Measurements from ENCODE around the gene PPP2R5C.
A peak's percentile ranks its signal among the peaks of the same experiment; 100 is the strongest.
"Not testable (repeated sequence)": the region's sequence is repeated elsewhere in the genome, so short reads cannot be mapped to it uniquely, and the experiment has no call there.

Gene PPP2R5C

GRCh38 chr14:101957406-101958234 lies 196.1 kb downstream of the PPP2R5C start:
- no peak for DNase-seq

DNA sequence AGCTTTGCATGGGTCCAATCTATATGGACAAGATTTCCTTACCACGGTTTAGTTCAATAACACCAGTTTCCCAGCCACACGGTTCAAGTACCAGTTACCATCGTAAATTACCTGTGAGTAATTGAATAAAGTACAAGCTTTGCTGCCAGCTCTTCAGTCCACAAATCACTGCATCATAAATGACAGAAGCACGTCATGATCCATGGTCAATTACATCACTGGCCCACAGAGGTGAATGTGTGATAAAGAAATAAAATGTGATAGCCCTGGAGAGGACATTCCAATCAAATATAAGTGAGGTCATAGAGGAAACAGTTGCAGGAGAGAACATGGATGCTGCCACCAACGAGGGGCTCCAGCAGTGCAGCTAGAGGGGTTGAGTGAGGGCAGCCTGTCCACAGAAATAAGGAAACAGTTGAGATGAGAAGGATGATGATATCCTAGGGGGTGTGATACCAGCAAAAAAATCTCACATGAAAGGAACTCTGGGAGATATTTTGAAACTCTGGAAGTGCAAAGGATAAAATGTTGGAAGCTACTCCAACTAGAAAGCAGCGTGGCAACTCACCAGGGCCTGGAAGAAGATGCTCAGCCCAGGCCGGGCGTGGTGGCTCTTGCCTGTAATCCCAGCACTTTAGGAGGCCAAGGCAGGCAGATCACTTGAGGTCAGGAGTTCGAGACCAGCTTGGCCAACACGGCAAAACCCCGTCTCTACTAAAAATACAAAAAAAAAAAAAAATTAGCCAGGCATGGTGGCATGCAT lies 197.1 kb downstream of the PPP2R5C start:
- DNase-seq: no peak

GRCh38 chr14:101959277-101959676 lies 197.8 kb downstream of the PPP2R5C start:
- no peak for DNase-seq

GRCh38 chr14:101960225-101960624 lies 198.7 kb downstream of the PPP2R5C start:
- peak; percentile 28 to 37 for DNase-seq

GRCh38 chr14:101961011-101961721 lies 199.7 kb downstream of the PPP2R5C start:
- peak; percentile 85 to 87 for DNase-seq

DNA sequence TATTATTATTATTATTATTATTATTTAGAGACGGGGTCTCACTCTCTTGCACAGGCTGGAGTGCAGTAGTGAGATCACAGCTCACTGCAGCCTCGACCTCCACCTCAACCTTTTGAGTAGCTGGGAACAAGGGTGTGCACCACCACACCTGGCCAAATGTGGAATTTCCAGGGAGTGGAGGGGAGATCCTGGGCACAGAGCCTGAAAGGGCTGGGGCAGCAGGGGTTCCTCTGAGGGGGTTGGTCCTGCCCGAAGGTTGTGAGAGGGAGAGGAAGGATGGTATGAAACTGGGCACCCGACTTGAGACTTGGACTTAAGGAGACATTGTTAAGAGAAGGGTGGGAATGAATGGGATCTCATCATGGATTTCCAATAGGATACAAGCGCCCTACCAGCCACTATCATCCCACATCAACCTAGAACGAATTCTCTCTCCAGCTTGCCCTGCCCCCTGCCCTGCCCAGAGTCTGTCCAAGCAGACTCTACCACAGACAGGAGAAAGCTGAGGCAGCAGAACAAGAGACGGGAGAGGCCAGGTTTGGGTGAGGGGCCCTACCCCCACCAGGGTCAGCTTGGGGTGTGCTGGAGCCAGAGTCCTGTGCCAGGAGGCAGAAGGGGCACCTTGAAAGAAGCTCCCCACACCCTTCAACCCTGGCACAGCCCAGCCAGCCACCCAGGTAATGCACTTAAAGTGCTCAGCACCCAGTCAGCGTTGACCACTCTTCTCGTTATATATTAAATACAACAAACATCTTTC lies 200.4 kb downstream of the PPP2R5C start:
- no peak for DNase-seq

DNA sequence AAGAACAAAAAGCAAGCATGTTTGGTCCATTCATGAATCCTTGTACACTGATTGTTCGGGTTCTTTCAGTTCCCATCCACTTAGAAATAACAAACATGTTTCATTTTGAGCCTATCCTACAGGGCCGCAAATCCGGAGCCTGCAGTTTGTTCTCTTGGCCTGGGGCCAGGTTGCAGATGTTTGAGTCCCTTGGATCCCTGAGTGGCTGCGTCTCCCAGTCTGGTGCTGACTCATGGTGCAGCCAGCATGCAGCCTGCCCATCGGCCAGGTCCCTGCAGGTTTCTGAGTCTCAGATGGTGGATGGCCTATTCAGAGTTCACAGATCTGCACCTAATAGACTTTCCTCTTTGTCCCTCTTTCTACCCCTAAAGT lies 201.0 kb downstream of the PPP2R5C start:
- peak; percentile 78 to 91 for DNase-seq

DNA sequence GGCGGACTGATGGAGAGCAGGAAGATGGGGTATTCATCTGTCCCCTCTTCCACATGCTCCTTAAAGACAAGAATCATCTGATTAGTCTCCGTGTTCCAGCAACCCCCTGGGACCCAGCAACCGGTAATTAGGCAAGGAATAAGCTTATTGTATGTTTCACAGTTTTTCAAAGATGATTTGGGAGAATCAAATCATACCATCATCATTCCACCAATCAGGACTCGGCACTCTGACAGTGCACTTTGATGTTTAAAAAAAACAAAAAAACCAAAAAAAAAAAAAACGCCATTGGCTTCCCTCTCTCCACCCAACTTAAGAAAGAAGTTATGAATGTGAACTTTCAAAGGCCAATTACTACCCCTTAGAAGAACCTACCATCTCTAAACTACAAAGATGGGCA lies 201.5 kb downstream of the PPP2R5C start:
- no peak for DNase-seq

GRCh38 chr14:101963656-101964296 lies 202.3 kb downstream of the PPP2R5C start:
- DNase-seq: no peak

- DNase-seq: peak; percentile 93 to 98
These were observed 203.0 kb downstream of the PPP2R5C start, which contains the start of gene DYNC1H1 for GRCh38 chr14:101964297-101965180. TSS of gene DYNC1H1 (plus strand) at chr14:101964573. CDS start at chr14:101964692, 119 bp downstream.

GRCh38 chr14:101965181-101965544 lies 203.7 kb downstream of the PPP2R5C start:
- peak in 1 of 2 experiments; percentile 49 for DNase-seq

DNA sequence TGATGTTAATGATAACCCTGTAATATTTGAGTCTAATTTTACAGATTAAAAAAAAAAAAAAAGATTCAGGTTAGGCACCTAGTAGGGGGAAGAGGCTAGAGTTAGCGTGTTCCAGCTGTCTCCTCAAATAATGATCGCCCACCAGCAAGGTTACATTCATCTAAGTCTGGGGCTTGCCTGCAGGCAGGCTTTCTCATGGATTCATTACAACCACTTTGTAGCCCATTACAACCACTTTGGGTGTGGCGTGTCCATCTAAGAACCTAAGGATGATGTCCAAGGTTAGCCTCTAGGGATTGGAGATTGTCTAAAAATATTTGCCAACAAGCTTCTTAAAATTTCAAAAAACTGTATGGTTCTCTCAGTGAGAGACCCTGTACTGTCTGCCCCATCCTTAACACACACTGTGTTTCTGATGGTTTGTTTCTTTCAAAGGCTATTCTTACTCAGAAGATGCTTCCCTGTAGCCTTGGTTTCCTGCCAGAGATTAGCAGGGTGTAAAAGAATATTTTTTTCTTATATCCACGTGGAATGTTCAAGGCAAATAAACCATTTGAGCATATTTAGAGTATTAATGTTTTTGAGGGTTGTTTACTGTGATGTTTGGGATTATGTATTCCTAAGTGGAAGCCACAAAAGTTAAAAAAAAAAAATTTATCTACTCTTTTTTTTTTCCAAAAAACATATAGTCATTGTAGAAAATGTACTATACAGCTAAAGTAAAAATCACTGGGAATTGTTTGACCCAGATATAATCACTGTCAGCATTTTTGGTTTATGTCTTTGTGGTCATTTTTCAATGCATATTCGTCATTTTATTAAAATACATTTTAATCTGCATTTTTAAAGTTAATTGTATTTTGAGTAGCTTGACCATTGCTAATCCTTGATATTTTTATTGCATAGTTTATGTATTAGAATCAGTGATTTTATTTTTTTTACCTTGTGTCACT lies 204.5 kb downstream of the PPP2R5C start:
- no peak for DNase-seq

- no peak for DNase-seq
These were observed 205.2 kb downstream of the PPP2R5C start for GRCh38 chr14:101966742-101967141.

DNA sequence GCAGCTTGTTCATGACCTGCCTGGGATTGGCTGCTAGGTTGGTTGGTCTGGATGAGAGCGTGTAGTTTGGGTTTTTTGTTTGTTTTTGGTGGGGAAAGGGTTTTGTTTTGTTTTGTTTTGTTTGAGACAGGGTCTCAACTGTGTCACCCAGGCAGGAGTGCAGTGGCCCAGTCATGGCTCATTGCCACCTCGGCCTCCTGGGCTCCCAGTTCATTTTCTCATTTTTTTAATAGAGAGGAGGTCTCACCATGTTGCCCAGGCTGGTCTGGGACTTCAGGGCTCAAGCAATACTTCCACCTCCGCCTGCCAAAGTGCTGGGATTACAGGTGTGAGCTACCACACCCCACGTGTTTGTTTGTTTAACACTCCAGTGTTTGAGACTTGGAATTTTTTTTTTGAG lies 206.7 kb downstream of the PPP2R5C start:
- no peak for DNase-seq

DNA sequence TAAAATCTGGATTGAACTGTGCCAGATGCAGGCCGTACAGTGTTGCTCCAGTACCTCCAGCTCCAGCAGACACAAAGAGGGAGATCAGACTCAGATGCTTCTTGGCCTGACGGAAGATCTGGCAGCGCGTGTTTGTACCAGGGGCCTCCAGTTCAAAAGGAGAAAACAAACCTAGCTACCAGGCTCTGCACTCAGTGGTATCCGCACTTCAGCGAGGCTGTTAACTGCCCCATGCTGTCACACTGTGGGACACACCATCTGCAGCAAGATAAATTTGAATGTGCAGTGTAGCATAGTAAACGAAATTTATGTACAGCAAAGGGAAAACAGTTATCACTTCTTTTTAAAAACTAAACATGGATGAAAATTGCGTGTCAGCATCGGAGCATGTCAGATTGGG lies 208.0 kb downstream of the PPP2R5C start:
- peak in 1 of 2 experiments; percentile 10 for DNase-seq

GRCh38 chr14:101970830-101971400 lies 209.4 kb downstream of the PPP2R5C start:
- no peak for DNase-seq

DNA sequence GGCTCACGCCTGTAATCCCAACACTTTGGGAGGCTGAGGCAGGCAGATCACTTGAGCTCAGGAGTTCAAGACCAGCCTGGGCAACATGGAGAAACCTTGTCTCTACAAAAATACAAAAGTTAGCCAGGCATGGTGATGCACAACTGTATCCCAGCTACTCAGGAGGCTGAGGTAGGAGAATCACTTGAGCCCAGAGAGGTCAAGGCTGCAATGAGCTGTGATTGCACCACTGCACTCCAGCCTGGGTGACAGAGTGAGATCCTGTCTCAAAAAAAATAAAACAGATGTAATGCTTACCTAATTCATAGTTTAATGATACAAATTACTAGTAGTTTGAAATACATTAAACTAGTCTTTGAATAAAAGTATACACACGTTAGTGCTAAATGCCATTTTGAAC lies 209.9 kb downstream of the PPP2R5C start:
- DNase-seq: not testable (repeated sequence)

DNA sequence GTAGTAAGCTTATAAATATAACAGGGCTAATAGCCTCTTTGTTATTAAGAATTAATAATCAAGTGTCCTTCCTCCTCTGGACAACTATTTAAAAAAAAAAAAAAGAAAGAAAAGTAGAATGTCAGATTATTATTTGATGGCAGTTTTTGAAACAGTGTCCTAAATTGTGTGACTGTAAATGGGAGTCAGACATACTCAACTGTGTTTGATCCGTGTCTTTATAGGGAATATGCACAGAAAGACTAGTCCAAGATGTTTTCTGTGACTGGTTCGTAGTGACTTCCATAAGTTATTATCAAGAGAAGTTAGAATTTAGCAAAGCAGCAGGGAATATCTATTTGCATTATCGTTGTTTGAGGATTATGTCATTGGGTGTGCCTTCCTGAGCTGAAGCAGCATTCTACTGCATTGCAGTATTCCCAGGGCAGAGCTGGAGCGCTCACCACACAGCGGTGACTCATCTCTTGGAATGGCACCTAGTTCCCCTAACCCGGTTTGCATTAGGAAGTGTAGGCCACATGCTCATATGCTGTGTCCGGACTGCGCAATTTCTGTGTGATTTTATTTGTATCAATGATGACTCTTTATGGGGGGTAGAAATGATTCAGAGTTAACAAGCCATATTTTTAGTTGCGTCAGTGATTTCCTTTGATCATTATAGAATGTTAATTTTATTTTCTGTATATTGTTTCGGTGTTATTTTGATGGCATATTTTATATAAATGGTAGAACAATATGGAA lies 210.8 kb downstream of the PPP2R5C start:
- peak in 1 of 2 experiments; percentile 61 for DNase-seq

DNA sequence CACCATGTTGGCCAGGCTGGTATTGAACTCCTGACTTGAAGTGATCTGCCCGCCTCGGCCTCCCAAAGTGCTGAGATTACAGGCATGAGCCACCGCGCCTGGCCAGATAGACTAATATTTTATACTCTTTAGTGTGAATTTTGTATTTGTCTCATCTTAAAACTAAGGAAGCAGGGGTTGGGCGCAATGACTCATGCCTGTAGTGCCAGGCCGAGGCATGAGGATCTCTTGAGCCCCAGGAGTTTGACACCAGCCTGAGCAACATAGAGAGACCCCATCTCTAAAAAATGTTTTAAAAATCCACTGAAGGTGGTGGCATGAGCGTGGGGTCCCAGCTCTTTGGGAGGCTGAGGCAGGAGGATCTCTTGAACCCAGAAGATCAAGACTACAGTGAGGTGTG lies 211.8 kb downstream of the PPP2R5C start:
- DNase-seq: no peak

All from NCI-H2081 (cell line).